Loucy (cell line): ENCODE measurements around the gene TMEM115.
A peak's percentile ranks its signal among the peaks of the same experiment; 100 is the strongest.

Experiments
- H2AFZ ChIP-seq: fragments of 200-600 bp; sonication (generic); 2 replicates; pipeline ENCODE4 v1.6.0; 2016; ENCODE audit warnings: antibody characterized with exemption, mild to moderate bottlenecking, low read length, moderate library complexity
- H3F3A ChIP-seq: fragments of 200-600 bp; 2 replicates; pipeline ENCODE4 v1.6.0; 2016; ENCODE audit warnings: antibody characterized with exemption, low read depth, mild to moderate bottlenecking
- H3K27me3 ChIP-seq: fragments of 200-600 bp; sonication (generic); 2 replicates; pipeline ENCODE4 v1.6.1; 2014; ENCODE audit warnings: low read length, mild to moderate bottlenecking; ENCODE audit not compliant: insufficient read depth, poor library complexity, severe bottlenecking
- H3K36me3 ChIP-seq: fragments of 200-600 bp; sonication (generic); 2 replicates; pipeline ENCODE4 v1.6.1; 2016; ENCODE audit warnings: low read length; ENCODE audit not compliant: insufficient read depth
- H3K4me1 ChIP-seq: fragments of 200-600 bp; sonication (generic); 2 replicates; pipeline ENCODE4 v1.5.1; 2014; ENCODE audit warnings: low read length, mild to moderate bottlenecking; ENCODE audit not compliant: insufficient read depth, poor library complexity, severe bottlenecking
- H3K4me2 ChIP-seq: fragments of 200-600 bp; sonication (generic); 2 replicates; pipeline ENCODE4 v1.6.0; 2014; ENCODE audit warnings: antibody characterized with exemption, low read length, low read depth, mild to moderate bottlenecking; ENCODE audit not compliant: poor library complexity, severe bottlenecking
- H3K4me3 ChIP-seq: fragments of 200-600 bp; sonication (generic); 2 replicates; pipeline ENCODE4 v1.5.1; 2014; ENCODE audit warnings: low read length, mild to moderate bottlenecking, mixed read lengths; ENCODE audit not compliant: poor library complexity, severe bottlenecking
- H3K79me2 ChIP-seq: fragments of 200-600 bp; sonication (generic); 2 replicates; pipeline ENCODE4 v1.6.1; 2014; ENCODE audit warnings: low read length; ENCODE audit not compliant: insufficient read depth
- H3K9ac ChIP-seq: fragments of 200-600 bp; sonication (generic); 2 replicates; pipeline ENCODE4 v1.6.0; 2014; ENCODE audit warnings: mild to moderate bottlenecking, low read depth, low read length, moderate library complexity; ENCODE audit not compliant: poor library complexity, severe bottlenecking
- H3K9me2 ChIP-seq: fragments of 200-600 bp; sonication (generic); replicated peaks from 2 replicates; pipeline ENCODE4 v1.6.1; 2016; ENCODE audit warnings: low read depth, low read length, mixed read lengths
- H3K9me3 ChIP-seq: fragments of 200-600 bp; sonication (generic); 2 replicates; pipeline ENCODE4 v1.6.1; 2014; ENCODE audit warnings: mild to moderate bottlenecking, antibody characterized with exemption, low read length, low read depth; ENCODE audit not compliant: insufficient read depth
- H4K20me1 ChIP-seq: fragments of 200-600 bp; sonication (generic); 2 replicates; pipeline ENCODE4 v1.6.0; 2014; ENCODE audit warnings: antibody characterized with exemption, low read length, mild to moderate bottlenecking; ENCODE audit not compliant: insufficient read depth, poor library complexity, severe bottlenecking
- EZH2phosphoT487 ChIP-seq: fragments of 200-600 bp; IDR thresholded peaks from 2 replicates; pipeline ENCODE4 v1.6.1; 2018; ENCODE audit warnings: antibody characterized with exemption, mild to moderate bottlenecking, moderate library complexity, borderline replicate concordance
- TF ChIP-seq, protein P1 (sequence below): fragments of 200-600 bp; sonication (generic); conservative IDR thresholded peaks from 2 replicates; pipeline ENCODE4 v1.5.1; 2014; ENCODE audit warnings: mild to moderate bottlenecking, antibody characterized with exemption, low read length

TMEM115 gene

DNA sequence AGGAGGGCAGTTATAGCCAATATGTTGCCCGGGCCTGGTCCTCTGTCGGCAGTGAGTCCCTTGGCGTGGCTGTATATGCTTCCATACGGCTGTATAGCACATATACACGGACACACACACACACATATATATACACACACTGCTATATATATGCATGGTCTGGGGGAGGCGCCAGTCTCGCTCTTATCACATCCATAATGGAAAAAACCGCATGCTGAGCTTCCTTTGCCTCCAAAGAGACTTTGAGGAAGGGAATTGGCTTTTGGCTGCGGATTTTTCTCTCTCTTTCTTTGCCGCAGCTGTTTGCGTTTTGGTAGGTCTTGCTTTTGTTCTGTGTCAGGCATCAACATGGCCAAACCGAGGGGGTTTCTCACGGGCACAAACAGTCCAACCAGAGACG, 11.3 kb upstream of the TMEM115 start:
- H3K27me3 ChIP-seq = no peaks in the 10 kb centered on the region
- no peaks in the 10 kb centered on the region for H3K79me2 ChIP-seq
- H3K9me2 ChIP-seq = no peaks in the 10 kb centered on the region
- H3K4me2 ChIP-seq = no peak overlapping the region
- no peak overlapping the region for H3K9ac ChIP-seq
- no peaks in the 10 kb centered on the region for H3K9me3 ChIP-seq
- no peak overlapping the region for H2AFZ ChIP-seq
- 0 out of 2 replicates have a peak, but pooled peaks cover 3% of the 10 kb centered on the region for H3F3A ChIP-seq
- H3K36me3 ChIP-seq = no peaks in the 10 kb centered on the region
- no peak overlapping the region for H3K4me3 ChIP-seq
- H4K20me1 ChIP-seq = no peaks in the 10 kb centered on the region
- TF ChIP-seq, protein P1, sequence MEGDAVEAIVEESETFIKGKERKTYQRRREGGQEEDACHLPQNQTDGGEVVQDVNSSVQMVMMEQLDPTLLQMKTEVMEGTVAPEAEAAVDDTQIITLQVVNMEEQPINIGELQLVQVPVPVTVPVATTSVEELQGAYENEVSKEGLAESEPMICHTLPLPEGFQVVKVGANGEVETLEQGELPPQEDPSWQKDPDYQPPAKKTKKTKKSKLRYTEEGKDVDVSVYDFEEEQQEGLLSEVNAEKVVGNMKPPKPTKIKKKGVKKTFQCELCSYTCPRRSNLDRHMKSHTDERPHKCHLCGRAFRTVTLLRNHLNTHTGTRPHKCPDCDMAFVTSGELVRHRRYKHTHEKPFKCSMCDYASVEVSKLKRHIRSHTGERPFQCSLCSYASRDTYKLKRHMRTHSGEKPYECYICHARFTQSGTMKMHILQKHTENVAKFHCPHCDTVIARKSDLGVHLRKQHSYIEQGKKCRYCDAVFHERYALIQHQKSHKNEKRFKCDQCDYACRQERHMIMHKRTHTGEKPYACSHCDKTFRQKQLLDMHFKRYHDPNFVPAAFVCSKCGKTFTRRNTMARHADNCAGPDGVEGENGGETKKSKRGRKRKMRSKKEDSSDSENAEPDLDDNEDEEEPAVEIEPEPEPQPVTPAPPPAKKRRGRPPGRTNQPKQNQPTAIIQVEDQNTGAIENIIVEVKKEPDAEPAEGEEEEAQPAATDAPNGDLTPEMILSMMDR = peak; percentile 59
- no peak for TF ChIP-seq EZH2phosphoT487
- peaks cover 20% of the 10 kb centered on the region for H3K4me1 ChIP-seq

DNA sequence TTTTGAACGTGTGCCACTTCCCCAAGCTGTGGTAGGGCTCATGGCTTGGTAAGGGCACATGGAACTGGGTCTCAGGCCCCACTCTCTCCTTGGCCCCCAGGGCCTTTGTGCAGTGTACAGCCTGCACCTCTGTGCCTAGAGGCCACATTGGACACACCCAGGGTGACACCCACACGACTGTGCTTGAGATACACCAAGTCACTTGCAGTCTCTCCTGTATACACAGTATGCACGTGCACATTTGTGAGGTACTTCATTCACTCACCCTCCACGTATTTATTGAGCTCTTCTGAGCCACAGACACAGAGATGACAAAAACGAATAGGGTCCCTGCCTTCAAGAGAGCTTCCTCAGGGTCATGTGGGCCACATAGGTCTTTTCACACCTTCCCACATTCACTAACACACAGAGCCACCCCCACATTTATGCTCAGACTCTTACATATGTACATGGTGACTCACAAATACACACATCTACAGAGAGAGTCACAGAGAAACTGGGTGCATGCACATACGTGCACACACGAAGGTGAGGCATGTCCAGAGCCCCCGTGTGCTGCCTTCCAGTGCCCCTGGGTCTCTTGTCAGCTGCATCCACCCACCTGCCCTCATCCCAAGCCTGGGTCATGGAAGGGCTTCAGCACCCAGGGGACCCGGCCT, 9.8 kb upstream of the TMEM115 start:
- H3K36me3 ChIP-seq = no peaks in the 10 kb centered on the region
- 0 out of 2 replicates have a peak, but pooled peaks cover 3% of the 10 kb centered on the region for H3F3A ChIP-seq
- H3K79me2 ChIP-seq = no peaks in the 10 kb centered on the region
- no peak overlapping the region for H2AFZ ChIP-seq
- H3K9me3 ChIP-seq = no peaks in the 10 kb centered on the region
- no peak overlapping the region for H3K9ac ChIP-seq
- H3K9me2 ChIP-seq = no peaks in the 10 kb centered on the region
- H3K27me3 ChIP-seq = no peaks in the 10 kb centered on the region
- peaks cover 16% of the 10 kb centered on the region for H3K4me1 ChIP-seq
- no peak overlapping the region for H3K4me2 ChIP-seq
- no peak overlapping the region for H3K4me3 ChIP-seq
- TF ChIP-seq, protein P1 = no peak
- TF ChIP-seq EZH2phosphoT487 = no peak
- H4K20me1 ChIP-seq = no peaks in the 10 kb centered on the region

DNA sequence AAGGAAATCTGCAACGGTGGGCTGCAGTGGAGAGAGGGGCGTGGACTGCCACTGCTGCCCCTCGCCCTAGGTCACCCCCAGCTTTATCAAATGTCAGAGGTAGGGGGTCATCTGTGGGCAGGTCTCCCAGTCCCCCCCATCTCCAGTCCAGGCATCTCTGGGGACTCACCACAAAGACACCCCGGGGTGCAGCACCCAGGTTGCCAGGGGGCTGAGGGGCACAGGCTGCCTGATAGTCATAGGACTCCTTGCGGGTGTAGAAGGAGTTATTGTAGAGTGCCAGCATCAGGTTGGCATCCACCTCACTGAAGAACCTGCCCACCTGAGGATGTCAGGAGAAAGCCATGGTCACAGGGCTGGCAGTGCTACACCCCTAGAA, 6.5 kb upstream of the TMEM115 start:
- H3K4me2 ChIP-seq = peak overlapping the region; percentile 49
- no peak overlapping the region for H3K9ac ChIP-seq
- peak overlapping the region; percentile 65 for H3K4me3 ChIP-seq
- no peaks in the 10 kb centered on the region for H3F3A ChIP-seq
- no peaks in the 10 kb centered on the region for H3K36me3 ChIP-seq
- H3K79me2 ChIP-seq = no peaks in the 10 kb centered on the region
- H3K9me2 ChIP-seq = no peaks in the 10 kb centered on the region
- TF ChIP-seq, protein P1 = no peak
- TF ChIP-seq EZH2phosphoT487 = no peak
- no peaks in the 10 kb centered on the region for H4K20me1 ChIP-seq
- H2AFZ ChIP-seq = peak overlapping the region; percentile 32; the same call in 1 of the 2 replicates
- no peaks in the 10 kb centered on the region for H3K27me3 ChIP-seq
- no peaks in the 10 kb centered on the region for H3K4me1 ChIP-seq
- no peaks in the 10 kb centered on the region for H3K9me3 ChIP-seq
